Lower leg skin (tissue), 3 donors: ENCODE measurements around the gene CAB39L.

Source experiments
- CTCF ChIP-seq, 3 donors: fragments of 450-650 bp; IDR thresholded peaks; one replicate each; pipeline ENCODE4 v1.5.1; 2016; ENCODE audit warnings: antibody characterized with exemption in 3 of 3, mild to moderate bottlenecking in 3 of 3, moderate library complexity in 2 of 3
- POLR2A ChIP-seq, 2 donors: fragments of 450-650 bp; IDR thresholded peaks; one replicate each; pipeline ENCODE4 v1.6.1; 2016 to 2017; ENCODE audit warnings: antibody characterized with exemption in 2 of 2, mild to moderate bottlenecking in 1 of 2, moderate library complexity in 1 of 2

- TF ChIP-seq POLR2A (IDR thresholded peaks at IDR 0.05) (no peak), CTCF (IDR thresholded peaks at IDR 0.05) (no peak)
Measured at GRCh38 chr13:49329831-49330545, 113.9 kb downstream of the CAB39L start.
